Mucosa of descending colon (tissue), 3 donors: ENCODE results near the gene GALK2. TPM values are rescaled to one million over a fixed set of nuclear protein-coding genes. Genes with fewer than 3 reads are reported as not detected.
"Not testable (repeated sequence)": the region's sequence is repeated elsewhere in the genome, so short reads cannot be mapped to it uniquely, and the experiment has no call there.

Experiments
- ATAC-seq: fragments of 200-7000 bp; cut with Tn5 transposase; one replicate; pipeline ENCODE4 v1.9.1; 2020; ENCODE audit warnings: mild to moderate bottlenecking, moderate library complexity
- DNase-seq, 3 donors: peaks; one replicate each; pipeline ENCODE4 v3.0.0-alpha.2; 2020
- H3K36me3 ChIP-seq: fragments of 200-600 bp; one replicate; pipeline ENCODE4 v1.8.0; 2021; ENCODE audit warnings: low read depth, mild to moderate bottlenecking
- H3K4me1 ChIP-seq: fragments of 200-600 bp; one replicate; pipeline ENCODE4 v1.8.0; 2021; ENCODE audit warnings: low read depth, mild to moderate bottlenecking
- H3K4me3 ChIP-seq: fragments of 200-600 bp; one replicate; pipeline ENCODE4 v1.8.0; 2021; ENCODE audit warnings: mild to moderate bottlenecking
- H3K9me3 ChIP-seq: fragments of 200-600 bp; one replicate; pipeline ENCODE4 v1.8.0; 2021; ENCODE audit warnings: mild to moderate bottlenecking
- CTCF ChIP-seq: fragments of 200-600 bp; IDR thresholded peaks from one replicate; pipeline ENCODE4 v1.8.0; 2022; ENCODE audit warnings: antibody characterized with exemption, mild to moderate bottlenecking
- intact Hi-C, 2 donors: fragments of 100-400 bp; cut with DNase I in 1 of 2; cut with micrococcal nuclease in 1 of 2; formaldehyde crosslinking; loops; one replicate each; pipeline versions ENCODE4 v1.11.0 to v1.11.1; 2022; cut with DNase I, micrococcal nuclease
- total RNA-seq, 3 donors: library from RNA; stranded (reverse); fragmentation: NEBNext Ultra II Directional in 2 of 3; extraction: Animal tissue kit (Norgen Biotek cat#: 25700) in 2 of 3; gene quantifications; one replicate each; pipeline versions ENCODE4 v1.2.1 to v1.2.4, GENCODE V29; 2021 to 2023
- donor health status: DM: no; HTN: no; CAD: no; lungs with moderate emphysema.
- donor health status: DM: no; HTN: no; CAD: no.
- donor health status: DM: no; HTN: yes; CAD: no.

The GALK2 gene
- total RNA-seq, 3 donors from 2014 or later = 35.6 to 39.7 (median 39.5) TPM

- H3K4me1 ChIP-seq = no peaks in the 10 kb centered on the region
- TF ChIP-seq CTCF = no peak
- DNase-seq (no peak), ATAC-seq (no peak)
- intact Hi-C loops = no loop called here
- H3K4me3 ChIP-seq = no peak overlapping the region
- H3K36me3 ChIP-seq = no peaks in the 10 kb centered on the region
- no peaks in the 10 kb centered on the region for H3K9me3 ChIP-seq
Observed at GRCh38 chr15:49189631-49190030, 19.6 kb downstream of the GALK2 start.

- Histone ChIP-seq H3K4me3 (no peak overlapping the region), H3K9me3 (no peaks in the 10 kb centered on the region), H3K4me1 (no peaks in the 10 kb centered on the region), H3K36me3 (no peaks in the 10 kb centered on the region)
- intact Hi-C loops = no loop called here
- no peak for ATAC-seq
- no peak for TF ChIP-seq CTCF
- DNase-seq = no peak
Observed at GRCh38 chr15:49190586-49190985, 20.5 kb downstream of the GALK2 start.

- no peak overlapping the region for H3K4me3 ChIP-seq
- intact Hi-C loops = no loop called here
- no peak for TF ChIP-seq CTCF
Observed at GRCh38 chr15:49191892-49192291, 21.8 kb downstream of the GALK2 start.

GRCh38 chr15:49196856-49197255, 26.8 kb downstream of the GALK2 start:
- H3K4me3 ChIP-seq = no peak overlapping the region
- H3K9me3 ChIP-seq = no peaks in the 10 kb centered on the region
- no peak for ATAC-seq
- H3K36me3 ChIP-seq = no peaks in the 10 kb centered on the region
- no peak for TF ChIP-seq CTCF
- intact Hi-C loops = no loop called here
- no peaks in the 10 kb centered on the region for H3K4me1 ChIP-seq
- no peak for DNase-seq

More at GRCh38 chr15:49191892-49192291, 21.8 kb downstream of the GALK2 start:
- no peaks in the 10 kb centered on the region for H3K4me1 ChIP-seq
- H3K36me3 ChIP-seq = no peaks in the 10 kb centered on the region
- DNase-seq (no peak), ATAC-seq (no peak)
- no peaks in the 10 kb centered on the region for H3K9me3 ChIP-seq

GRCh38 chr15:49199666-49200065, 29.6 kb downstream of the GALK2 start:
- intact Hi-C loops = no loop called here
- DNase-seq (no peak), ATAC-seq (no peak)
- no peaks in the 10 kb centered on the region for H3K36me3 ChIP-seq
- no peak overlapping the region for H3K4me3 ChIP-seq
- H3K9me3 ChIP-seq = no peaks in the 10 kb centered on the region
- H3K4me1 ChIP-seq = no peaks in the 10 kb centered on the region
- no peak for TF ChIP-seq CTCF

GRCh38 chr15:49200347-49200746, 30.3 kb downstream of the GALK2 start:
- intact Hi-C loops = no loop called here
- peak; percentile 44 for ATAC-seq
- Histone ChIP-seq H3K9me3 (no peaks in the 10 kb centered on the region), H3K4me1 (no peaks in the 10 kb centered on the region), H3K36me3 (no peaks in the 10 kb centered on the region), H3K4me3 (no peak overlapping the region)
- no peak for DNase-seq
- TF ChIP-seq CTCF = no peak

GRCh38 chr15:49208102-49208501, 38.1 kb downstream of the GALK2 start:
- H3K36me3 ChIP-seq, H3K4me1 ChIP-seq, intact Hi-C loops, ATAC-seq, DNase-seq, H3K4me3 ChIP-seq: not testable (repeated sequence)
- H3K9me3 ChIP-seq = peaks cover 27% of the 10 kb centered on the region
